GM23338 (cell line): Measurements from ENCODE around the gene NCBP3. TPM values are rescaled to one million over a fixed set of nuclear protein-coding genes. Genes with fewer than 3 reads are reported as not detected.

Source experiments
- ATAC-seq: fragments of 200-7000 bp; cut with Tn5 transposase; 3 replicates; pipeline ENCODE4 v1.9.1; 2020
- DNase-seq: peaks from one replicate; pipeline ENCODE4 v3.0.0-alpha.2; 2015; ENCODE audit warnings: low spot score
- H2AFZ ChIP-seq: fragments of 200-600 bp; sonication (generic); 2 replicates; pipeline ENCODE4 v1.8.0; 2016; ENCODE audit warnings: antibody characterized with exemption, mild to moderate bottlenecking, moderate library complexity
- H3F3A ChIP-seq: fragments of 200-600 bp; sonication (generic); replicated peaks from 2 replicates; pipeline ENCODE4 v1.8.0; 2017; ENCODE audit warnings: antibody characterized with exemption, mixed run types, low read depth
- H3K27ac ChIP-seq: fragments of 200-600 bp; sonication (generic); 2 replicates; pipeline ENCODE4 v1.6.1; 2016; ENCODE audit warnings: low read depth
- H3K27me3 ChIP-seq: fragments of 200-600 bp; sonication (generic); 2 replicates; pipeline ENCODE4 v1.8.0; 2016; ENCODE audit warnings: mild to moderate bottlenecking, mixed run types, moderate library complexity; ENCODE audit not compliant: insufficient read depth
- H3K36me3 ChIP-seq: fragments of 200-600 bp; sonication (generic); 2 replicates; pipeline ENCODE4 v1.8.0; 2016; ENCODE audit warnings: mild to moderate bottlenecking; ENCODE audit not compliant: insufficient read depth
- H3K4me1 ChIP-seq: fragments of 200-600 bp; sonication (generic); 2 replicates; pipeline ENCODE4 v1.8.0; 2016; ENCODE audit warnings: mild to moderate bottlenecking, moderate library complexity; ENCODE audit not compliant: insufficient read depth
- H3K4me2 ChIP-seq: fragments of 200-600 bp; sonication (generic); 2 replicates; pipeline ENCODE4 v1.7.1; 2017; ENCODE audit warnings: mixed run types
- H3K4me3 ChIP-seq: fragments of 200-600 bp; sonication (generic); 2 replicates; pipeline ENCODE4 v1.6.1; 2016; ENCODE audit warnings: mixed run types
- H3K79me2 ChIP-seq: fragments of 200-600 bp; sonication (generic); replicated peaks from 2 replicates; pipeline ENCODE4 v1.8.0; 2017; ENCODE audit warnings: mild to moderate bottlenecking; ENCODE audit not compliant: insufficient read depth
- H3K9me2 ChIP-seq: fragments of 200-600 bp; sonication (generic); 2 replicates; pipeline ENCODE4 v1.8.0; 2017; ENCODE audit not compliant: insufficient read depth
- H4K20me1 ChIP-seq: fragments of 200-600 bp; sonication (generic); replicated peaks from 2 replicates; pipeline ENCODE4 v1.8.0; 2017; ENCODE audit warnings: mild to moderate bottlenecking; ENCODE audit not compliant: insufficient read depth
- H3K27ac Mint-ChIP-seq: 2 replicates; pipeline ENCODE4 v1.8.0; 2020; ENCODE audit warnings: inconsistent platforms, mild to moderate bottlenecking, moderate library complexity, mixed read lengths
- H3K27me3 Mint-ChIP-seq: 3 replicates; pipeline ENCODE4 v1.8.0; 2022; ENCODE audit warnings: low read depth, mild to moderate bottlenecking, moderate library complexity, mixed read lengths, inconsistent platforms; ENCODE audit not compliant: insufficient read depth, poor library complexity
- H3K36me3 Mint-ChIP-seq: 3 replicates; pipeline ENCODE4 v1.8.0; 2021; ENCODE audit warnings: low read depth, mild to moderate bottlenecking, inconsistent platforms, moderate library complexity, mixed read lengths
- H3K4me1 Mint-ChIP-seq: 3 replicates; pipeline ENCODE4 v1.8.0; 2020; ENCODE audit warnings: mild to moderate bottlenecking, inconsistent platforms, mixed read lengths
- H3K4me3 Mint-ChIP-seq: 3 replicates; pipeline ENCODE4 v1.8.0; 2021; ENCODE audit warnings: moderate library complexity, mild to moderate bottlenecking, inconsistent platforms, mixed read lengths
- H3K9me3 Mint-ChIP-seq: 3 replicates; pipeline ENCODE4 v1.8.0; 2020; ENCODE audit warnings: moderate library complexity, mild to moderate bottlenecking, inconsistent platforms, mixed read lengths
- CREB1 ChIP-seq: fragments of 250-450 bp; sonication (Bioruptor Pico); IDR thresholded peaks from 2 replicates; pipeline ENCODE4 v1.5.0; 2020; ENCODE audit warnings: low read depth, mild to moderate bottlenecking, moderate library complexity
- CTCF ChIP-seq, 2 experiments: fragments of 200-600 bp in 1 of 2; sonication (generic) in 1 of 2; conservative IDR thresholded peaks; 2 replicates each; pipeline versions ENCODE4 v1.5.1 to v1.6.1; 2016 to 2017; ENCODE audit warnings: antibody characterized with exemption in 2 of 2, low read depth in 2 of 2, mild to moderate bottlenecking in 2 of 2, moderate library complexity in 1 of 2
- ETS1 ChIP-seq: IDR thresholded peaks from 2 replicates; pipeline ENCODE4 v1.6.1; 2016; ENCODE audit warnings: antibody characterized with exemption
- EZH2 ChIP-seq: fragments of 200-600 bp; sonication (generic); IDR thresholded peaks from one replicate; pipeline ENCODE4 v1.8.0; 2017; ENCODE audit warnings: antibody characterized with exemption, mild to moderate bottlenecking, low read depth; ENCODE audit not compliant: unreplicated experiment
- EZH2phosphoT487 ChIP-seq: fragments of 200-600 bp; sonication (generic); IDR thresholded peaks from one replicate; pipeline ENCODE4 v1.8.1; 2018; ENCODE audit warnings: antibody characterized with exemption; ENCODE audit not compliant: unreplicated experiment
- JUNB ChIP-seq: IDR thresholded peaks from one replicate; pipeline ENCODE4 v1.6.1; 2016; ENCODE audit warnings: antibody characterized with exemption; ENCODE audit not compliant: unreplicated experiment
- NANOG ChIP-seq: IDR thresholded peaks from 2 replicates; pipeline ENCODE4 v1.6.1; 2016; ENCODE audit warnings: antibody characterized with exemption, borderline replicate concordance
- POLR2AphosphoS5 ChIP-seq: IDR thresholded peaks from 2 replicates; pipeline ENCODE4 v1.6.1; 2016; ENCODE audit warnings: antibody characterized with exemption, low read depth
- REST ChIP-seq: IDR thresholded peaks from one replicate; pipeline ENCODE4 v1.6.1; 2018; ENCODE audit warnings: antibody characterized with exemption; ENCODE audit not compliant: unreplicated experiment
- STAT1 ChIP-seq: IDR thresholded peaks from one replicate; pipeline ENCODE4 v1.6.1; 2016; ENCODE audit warnings: antibody characterized with exemption; ENCODE audit not compliant: unreplicated experiment
- ZNF114 ChIP-seq: fragments of 250-450 bp; sonication (Bioruptor Pico); IDR thresholded peaks from 2 replicates; pipeline ENCODE4 v1.5.0; 2020; ENCODE audit warnings: mild to moderate bottlenecking, moderate library complexity
- ZNF331 ChIP-seq: fragments of 250-450 bp; sonication (Bioruptor Pico); IDR thresholded peaks from 2 replicates; pipeline ENCODE4 v1.5.0; 2020; ENCODE audit warnings: low read depth, mild to moderate bottlenecking, moderate library complexity
- ZNF462 ChIP-seq: fragments of 250-450 bp; sonication (Bioruptor Pico); IDR thresholded peaks from 2 replicates; pipeline ENCODE4 v1.5.0; 2020; ENCODE audit warnings: mild to moderate bottlenecking, moderate library complexity
- polyA plus RNA-seq: library from polyadenylated mRNA; unstranded; fragments of >200 nt; fragmentation: Nextera tagmentation; extraction: Ambion mirVana; gene quantifications from 2 replicates; pipeline ENCODE4 v1.2.1, GENCODE V29; 2016
- total RNA-seq: library from RNA; depleted of rRNA; stranded (reverse); fragments of >200 nt; shearing (Covaris generic); gene quantifications from 2 replicates; pipeline ENCODE4 v1.2.3, GENCODE V29; 2014

NCBP3 gene
- total and polyA plus RNA-seq, 2 experiments from 2014 or later, result 35.5 to 42.8 TPM

- no peak overlapping the region for H2AFZ ChIP-seq
- no peak overlapping the region for H3K4me3 Mint-ChIP-seq
- H3K27ac Mint-ChIP-seq, result peak overlapping the region; percentile 83; the same call in 1 of the 2 replicates
Measured at GRCh38 chr17:3861761-3862681, 16.0 kb upstream of the NCBP3 start.

More at GRCh38 chr17:3861761-3862681, 16.0 kb upstream of the NCBP3 start:
- Histone ChIP-seq H3K27me3 (no peaks in the 10 kb centered on the region), H3K36me3 (no peaks in the 10 kb centered on the region; the same call in 1 of the 2 replicates), H3K4me2 (no peak overlapping the region), H3F3A (no peaks in the 10 kb centered on the region), H3K4me3 (no peak overlapping the region), H3K4me1 (no peaks in the 10 kb centered on the region), H4K20me1 (no peaks in the 10 kb centered on the region), H3K79me2 (no peaks in the 10 kb centered on the region), H3K9me2 (no peaks in the 10 kb centered on the region), H3K27ac (no peak overlapping the region)
- DNase-seq (no peak), ATAC-seq (no peak)
- H3K27me3 Mint-ChIP-seq, result peaks cover 7% of the 10 kb centered on the region
- peaks cover 5% of the 10 kb centered on the region; the same call in 2 of the 3 replicates for H3K36me3 Mint-ChIP-seq
- no peaks in the 10 kb centered on the region; the same call in 2 of the 3 replicates for H3K4me1 Mint-ChIP-seq
- no peak for TF ChIP-seq POLR2AphosphoS5
- TF ChIP-seq ETS1, result no peak
- no peak for TF ChIP-seq JUNB
- TF ChIP-seq ZNF462 (CRISPR knock-in tag), result no peak
- no peak for TF ChIP-seq CTCF (conservative IDR thresholded peaks at IDR 0.05; ENCODE audit: low read depth in 2 of 2)
- no peak for TF ChIP-seq CREB1 (CRISPR knock-in tag)
- TF ChIP-seq STAT1, result no peak
- no peak for TF ChIP-seq NANOG
- TF ChIP-seq REST, result no peak
- no peak for TF ChIP-seq EZH2
- no peak for TF ChIP-seq EZH2phosphoT487
- TF ChIP-seq ZNF114 (CRISPR knock-in tag), result no peak
- TF ChIP-seq ZNF331 (CRISPR knock-in tag), result no peak
- no peaks in the 10 kb centered on the region for H3K9me3 Mint-ChIP-seq
